Lung microvascular endothelial cell (primary cell): ENCODE results near the gene LIN7C. TPM values are rescaled to one million over a fixed set of nuclear protein-coding genes. Genes with fewer than 3 reads are reported as not detected.

Source experiments
- DNase-seq, 2 donors: peaks; one replicate each; pipeline versions ENCODE4 v3.0.0 to v3.0.0-alpha.2; 2010; ENCODE audit warnings: low read depth in 2 of 2
- total RNA-seq: library from RNA; depleted of rRNA; stranded (reverse); fragments of >200 nt; gene quantifications from 2 replicates; pipeline ENCODE4 v1.2.1, GENCODE V29; 2014

LIN7C gene
- total RNA-seq, 1 donor from 2014 or later = 43.7 TPM

GRCh38 chr11:27470826-27471588, 35.6 kb downstream of the LIN7C start:
- peak; percentile 2 to 3 for DNase-seq

GRCh38 chr11:27470166-27470565, 36.4 kb downstream of the LIN7C start:
- DNase-seq = no peak

- no peak for DNase-seq
Measured at GRCh38 chr11:27468995-27469695, 37.4 kb downstream of the LIN7C start.

- DNase-seq = peak; percentile 26 to 93
Measured at GRCh38 chr11:27468209-27468994, 38.2 kb downstream of the LIN7C start.

- no peak for DNase-seq
Measured at GRCh38 chr11:27467181-27467913, 39.2 kb downstream of the LIN7C start.

- no peak for DNase-seq
Measured at GRCh38 chr11:27466363-27466762, 40.2 kb downstream of the LIN7C start.

- DNase-seq = no peak
Measured at GRCh38 chr11:27465629-27466028, 40.9 kb downstream of the LIN7C start.

- DNase-seq = no peak
Measured at GRCh38 chr11:27464909-27465308, 41.7 kb downstream of the LIN7C start.

GRCh38 chr11:27464289-27464696, 42.3 kb downstream of the LIN7C start:
- no peak for DNase-seq

- DNase-seq = peak in 1 of 2 donors; percentile 66
Measured at GRCh38 chr11:27462543-27462942, 44.0 kb downstream of the LIN7C start.

GRCh38 chr11:27460158-27460978, 46.2 kb downstream of the LIN7C start:
- DNase-seq = no peak

- DNase-seq = peak in 1 of 2 donors; percentile 15
Measured at GRCh38 chr11:27459191-27459590, 47.4 kb downstream of the LIN7C start.

GRCh38 chr11:27458182-27458581, 48.4 kb downstream of the LIN7C start:
- no peak for DNase-seq

- DNase-seq = no peak
Measured at GRCh38 chr11:27456795-27457329, 49.7 kb downstream of the LIN7C start.

- peak in 1 of 2 donors; percentile 65 for DNase-seq
Measured at GRCh38 chr11:27456140-27456794, 50.3 kb downstream of the LIN7C start.

- DNase-seq = no peak
Measured at GRCh38 chr11:27455667-27456066, 50.9 kb downstream of the LIN7C start.

- DNase-seq = no peak
Measured at GRCh38 chr11:27453701-27454100, 52.9 kb downstream of the LIN7C start.

- DNase-seq = no peak
Measured at GRCh38 chr11:27452147-27452546, 54.4 kb downstream of the LIN7C start.

GRCh38 chr11:27451244-27451965, 55.2 kb downstream of the LIN7C start:
- DNase-seq = no peak
